ENCODE data around the gene NLRP1. TPM values are rescaled to one million over a fixed set of nuclear protein-coding genes. Genes with fewer than 3 reads are reported as not detected.

NLRP1 gene
- total and polyA plus RNA-seq, 2 of the 13 experiments (the other 11 are each of a cell fraction or from before 2014, with no cell fraction given) = 3.4 to 3.7 TPM

- Histone ChIP-seq H3K79me2 (ENCODE audit: insufficient read depth, low read length) (no peaks in the 10 kb centered on the region), H3K9ac (ENCODE audit: insufficient read depth, low read depth, low read length) (no peak overlapping the region), H3K4me1 (ENCODE audit: insufficient read depth, low read length) (no peaks in the 10 kb centered on the region), H3K36me3 (replicated peaks in 1 of 2; ENCODE audit: control insufficient read depth in 1 of 2, insufficient read depth in 2 of 2, low read length in 2 of 2) (no peaks in the 10 kb centered on the region), H3K9me3 (ENCODE audit: low read length) (no peaks in the 10 kb centered on the region), H4K20me1 (ENCODE audit: insufficient read depth, low read length) (no peaks in the 10 kb centered on the region), H2AFZ (ENCODE audit: low read length) (no peak overlapping the region), H3K27ac (ENCODE audit: extremely low read length, insufficient read depth, low read length) (no peak overlapping the region), H3K27me3 (ENCODE audit: control insufficient read depth in 1 of 2, insufficient read depth in 2 of 2, low read length in 2 of 2) (peaks cover 2 to 13% of the 10 kb centered on the region in 2 experiments; a peak in 3 of 5 replicates), H3K4me2 (ENCODE audit: low read depth, low read length) (no peak overlapping the region), H3K4me3 (replicated peaks in 1 of 3; ENCODE audit: insufficient read depth in 1 of 3, low read depth in 2 of 3, low read length in 3 of 3) (no peak overlapping the region)
- no peak for DNase-seq (ENCODE audit: low spot score)
- in situ Hi-C loops (cut with HindIII; ENCODE audit: extremely low pct_ligation_motif_present, low pct_unique_long_range_greater_than_20kb) = no loop called here
- no TSS peak for BruUV-seq (replicated peaks)
- ATAC-seq = no peak; the same call in 1 of the 3 replicates
- intact Hi-C loops (cut with micrococcal nuclease; ENCODE audit: unreplicated experiment) = no loop called here
- ChIA-PET CTCF (ENCODE audit: low intra/inter-chr PET ratio, low total read pairs) (no interaction called here), POLR2A (no interaction called here)
- WGBS (ENCODE audit: low lambda C conversion rate) = 16% methylated on average over 3 of the region's 6 CpGs
- no peak for FAIRE-seq
- TF ChIP-seq MXD4 (CRISPR knock-in tag; IDR thresholded peaks at IDR 0.05) (no peak), FOSL1 (CRISPR knock-in tag; IDR thresholded peaks at IDR 0.05; ENCODE audit: borderline replicate concordance) (no peak), ZNF253 (CRISPR knock-in tag; IDR thresholded peaks at IDR 0.05; ENCODE audit: borderline replicate concordance) (no peak), ZNF720 (CRISPR knock-in tag; IDR thresholded peaks at IDR 0.05) (no peak), ZNF558 (CRISPR knock-in tag; IDR thresholded peaks at IDR 0.05; ENCODE audit: borderline replicate concordance) (no peak), HNRNPK (IDR thresholded peaks at IDR 0.05; ENCODE audit: low read depth, low read length, poor library complexity, severe bottlenecking) (no peak), ZFP36L2 (CRISPR knock-in tag; IDR thresholded peaks at IDR 0.05) (no peak), ZZZ3 (CRISPR knock-in tag; IDR thresholded peaks at IDR 0.05; ENCODE audit: borderline replicate concordance) (no peak), GLI4 (CRISPR knock-in tag; IDR thresholded peaks at IDR 0.05; ENCODE audit: borderline replicate concordance) (no peak), KDM2A (CRISPR knock-in tag; IDR thresholded peaks at IDR 0.05; ENCODE audit: borderline replicate concordance, low read depth) (no peak), ZNF574 (CRISPR knock-in tag; IDR thresholded peaks at IDR 0.05) (no peak), ZNF10 (CRISPR knock-in tag; IDR thresholded peaks at IDR 0.05; ENCODE audit: borderline replicate concordance, low read depth) (no peak), BORCS8-MEF2B (CRISPR knock-in tag; IDR thresholded peaks at IDR 0.05) (no peak), NR1H2 (CRISPR knock-in tag; IDR thresholded peaks at IDR 0.05; ENCODE audit: borderline replicate concordance, low read depth) (no peak), MXI1 (IDR thresholded peaks at IDR 0.05; ENCODE audit: borderline replicate concordance, low read depth, low read length) (no peak), GPBP1L1 (CRISPR knock-in tag; IDR thresholded peaks at IDR 0.05) (no peak), MTA1 (CRISPR knock-in tag; IDR thresholded peaks at IDR 0.05; ENCODE audit: borderline replicate concordance) (no peak)
- TF ChIP-seq, protein P1, sequence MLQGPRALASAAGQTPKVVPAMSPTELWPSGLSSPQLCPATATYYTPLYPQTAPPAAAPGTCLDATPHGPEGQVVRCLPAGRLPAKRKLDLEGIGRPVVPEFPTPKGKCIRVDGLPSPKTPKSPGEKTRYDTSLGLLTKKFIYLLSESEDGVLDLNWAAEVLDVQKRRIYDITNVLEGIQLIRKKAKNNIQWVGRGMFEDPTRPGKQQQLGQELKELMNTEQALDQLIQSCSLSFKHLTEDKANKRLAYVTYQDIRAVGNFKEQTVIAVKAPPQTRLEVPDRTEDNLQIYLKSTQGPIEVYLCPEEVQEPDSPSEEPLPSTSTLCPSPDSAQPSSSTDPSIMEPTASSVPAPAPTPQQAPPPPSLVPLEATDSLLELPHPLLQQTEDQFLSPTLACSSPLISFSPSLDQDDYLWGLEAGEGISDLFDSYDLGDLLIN (CRISPR knock-in tag; IDR thresholded peaks at IDR 0.05; ENCODE audit: borderline replicate concordance) = no peak
Measured at GRCh38 chr17:5541610-5542202, 42.6 kb downstream of the NLRP1 start.

Data from HepG2 (cell line).